IMR-90 (cell line): ENCODE measurements around the gene EPHB1. TPM values are rescaled to one million over a fixed set of nuclear protein-coding genes. Genes with fewer than 3 reads are reported as not detected.

ENCODE experiments used
- ATAC-seq: fragments of 200-7000 bp; cut with Tn5 transposase; 2 replicates; pipeline ENCODE4 v1.9.1; 2020; ENCODE audit warnings: low read depth, mild to moderate bottlenecking, moderate library complexity
- BruUV-seq: library from RNA; stranded (reverse); fragments of 400-500 nt; replicated peaks from 2 replicates; lab custom pipeline; 2021; lab: Mats Ljungman, UMichigan
- CTCF ChIA-PET: fragments of 300-600 bp; formaldehyde crosslinking; extraction: SDS; loops from one replicate; lab custom pipeline; 2021; ENCODE audit warnings: antibody characterized with exemption; lab: Yijun Ruan, JAX
- POLR2A ChIA-PET: fragments of 300-600 bp; sonication (Branson Sonifier 250); formaldehyde crosslinking; loops from one replicate; lab custom pipeline; 2022; ENCODE audit warnings: antibody characterized with exemption; ENCODE audit not compliant: unreplicated experiment; lab: Charles Lee
- DNase-seq: peaks from one replicate; pipeline ENCODE4 v3.0.0; 2013
- H2AFZ ChIP-seq: replicated peaks from 2 replicates; pipeline ENCODE3; 2013; ENCODE audit warnings: low read length, mild to moderate bottlenecking; ENCODE audit not compliant: poor library complexity
- H2AK5ac ChIP-seq: 2 replicates; pipeline ENCODE4 v1.6.1; 2013; ENCODE audit warnings: low read depth, low read length, inconsistent platforms
- H2AK9ac ChIP-seq: replicated peaks from 2 replicates; pipeline ENCODE3; 2013; ENCODE audit warnings: mild to moderate bottlenecking, low read depth, low read length, moderate library complexity; ENCODE audit not compliant: poor library complexity
- H2BK120ac ChIP-seq: 2 replicates; pipeline ENCODE4 v1.6.1; 2013; ENCODE audit warnings: low read depth, low read length, inconsistent platforms
- H2BK15ac ChIP-seq: 3 replicates; pipeline ENCODE4 v1.6.1; 2013; ENCODE audit warnings: low read depth, low read length, inconsistent platforms
- H2BK20ac ChIP-seq: 2 replicates; pipeline ENCODE4 v1.6.1; 2013; ENCODE audit warnings: low read depth, mild to moderate bottlenecking, inconsistent platforms, low read length, moderate library complexity
- H2BK5ac ChIP-seq: 2 replicates; pipeline ENCODE4 v1.6.1; 2013; ENCODE audit warnings: mild to moderate bottlenecking, low read depth, low read length, inconsistent platforms; ENCODE audit not compliant: poor library complexity, severe bottlenecking
- H3K14ac ChIP-seq: replicated peaks from 2 replicates; pipeline ENCODE4 v1.6.1; 2013; ENCODE audit warnings: low read depth, low read length, inconsistent platforms
- H3K18ac ChIP-seq: 2 replicates; pipeline ENCODE4 v1.6.1; 2013; ENCODE audit warnings: low read depth, low read length, control low read depth
- H3K23ac ChIP-seq: 2 replicates; pipeline ENCODE4 v1.6.1; 2013; ENCODE audit warnings: low read depth, low read length, inconsistent platforms
- H3K27ac ChIP-seq: 2 replicates; pipeline ENCODE4 v1.5.1; 2013; ENCODE audit warnings: mild to moderate bottlenecking, control low read depth, low read length; ENCODE audit not compliant: insufficient read depth
- H3K27me3 ChIP-seq: 2 replicates; pipeline ENCODE4 v1.6.1; 2013; ENCODE audit warnings: low read length; ENCODE audit not compliant: control insufficient read depth, insufficient read depth
- H3K36me3 ChIP-seq: 2 replicates; pipeline ENCODE4 v1.6.1; 2013; ENCODE audit warnings: low read length, mixed read lengths; ENCODE audit not compliant: control insufficient read depth, insufficient read depth
- H3K4ac ChIP-seq: 2 replicates; pipeline ENCODE4 v1.6.1; 2013; ENCODE audit warnings: low read depth, low read length, inconsistent platforms
- H3K4me1 ChIP-seq: 2 replicates; pipeline ENCODE4 v1.6.1; 2013; ENCODE audit warnings: low read length, mixed read lengths; ENCODE audit not compliant: control insufficient read depth, insufficient read depth
- H3K4me2 ChIP-seq: 2 replicates; pipeline ENCODE4 v1.6.1; 2013; ENCODE audit warnings: low read depth, mild to moderate bottlenecking, control low read depth, low read length, moderate library complexity
- H3K4me3 ChIP-seq: 2 replicates; pipeline ENCODE4 v1.5.1; 2013; ENCODE audit warnings: low read depth, mild to moderate bottlenecking, control low read depth, low read length, moderate library complexity; ENCODE audit not compliant: insufficient read depth
- H3K56ac ChIP-seq: 2 replicates; pipeline ENCODE4 v1.6.1; 2013; ENCODE audit warnings: low read length, inconsistent platforms; ENCODE audit not compliant: insufficient read depth; ENCODE audit errors: extremely low read depth
- H3K79me1 ChIP-seq, 2 experiments: 2 replicates each; pipeline ENCODE4 v1.6.1; 2013; ENCODE audit warnings: low read length in 2 of 2, inconsistent platforms in 1 of 2, low read depth in 1 of 2
- H3K9ac ChIP-seq: 2 replicates; pipeline ENCODE4 v1.6.1; 2013; ENCODE audit warnings: low read depth, low read length, control low read depth
- H3K9me1 ChIP-seq: 2 replicates; pipeline ENCODE4 v1.6.1; 2013; ENCODE audit warnings: low read length, inconsistent platforms; ENCODE audit not compliant: insufficient read depth
- H3K9me3 ChIP-seq: 2 replicates; pipeline ENCODE4 v1.6.1; 2013; ENCODE audit warnings: low read length; ENCODE audit not compliant: control insufficient read depth, insufficient read depth
- H4K20me1 ChIP-seq: 2 replicates; pipeline ENCODE4 v1.6.1; 2013; ENCODE audit warnings: low read length, inconsistent platforms; ENCODE audit not compliant: insufficient read depth
- H4K5ac ChIP-seq: 2 replicates; pipeline ENCODE4 v1.6.1; 2013; ENCODE audit warnings: mild to moderate bottlenecking, low read depth, low read length, control low read depth
- H4K8ac ChIP-seq, 2 experiments: 2 replicates each; pipeline ENCODE4 v1.6.1; 2013; ENCODE audit warnings: low read depth in 2 of 2, low read length in 2 of 2, control low read depth in 1 of 2, inconsistent platforms in 1 of 2
- H4K91ac ChIP-seq: 2 replicates; pipeline ENCODE4 v1.6.1; 2013; ENCODE audit warnings: low read depth, low read length, inconsistent platforms; ENCODE audit not compliant: insufficient read depth
- BHLHE40 ChIP-seq: fragments of 150-350 bp; IDR thresholded peaks from 2 replicates; pipeline ENCODE4 v1.6.1; 2016; ENCODE audit warnings: mild to moderate bottlenecking, low read depth, low read length
- CHD1 ChIP-seq: IDR thresholded peaks from 2 replicates; pipeline ENCODE4 v1.6.1; 2012; ENCODE audit warnings: low read depth, low read length, improper control_type of control experiment
- ELK1 ChIP-seq: fragments of 150-350 bp; IDR thresholded peaks from 2 replicates; pipeline ENCODE4 v1.6.1; 2016; ENCODE audit warnings: low read depth, mild to moderate bottlenecking, low read length, moderate library complexity, borderline replicate concordance
- MAZ ChIP-seq: IDR thresholded peaks from 2 replicates; pipeline ENCODE4 v1.6.1; 2012; ENCODE audit warnings: low read depth, mild to moderate bottlenecking, low read length, improper control_type of control experiment, moderate library complexity, borderline replicate concordance
- MXI1 ChIP-seq: IDR thresholded peaks from 2 replicates; pipeline ENCODE4 v1.6.1; 2012; ENCODE audit warnings: low read depth, mild to moderate bottlenecking, low read length, moderate library complexity, borderline replicate concordance
- RCOR1 ChIP-seq: IDR thresholded peaks from 2 replicates; pipeline ENCODE4 v1.6.1; 2012; ENCODE audit warnings: mild to moderate bottlenecking, low read length, improper control_type of control experiment; ENCODE audit not compliant: insufficient replicate concordance
- WGBS, 2 experiments: methylation state at CpG; one replicate each; pipeline versions ENCODE4 v1.1.5 to v1.1.7; 2013; ENCODE audit warnings: missing lambda C conversion rate in 2 of 2; ENCODE audit not compliant: insufficient read length in 1 of 2; ENCODE audit errors: extremely low coverage in 2 of 2; 5-methylcytosine and 5-hydroxymethylcytosine counted together
- dilution Hi-C: fragments of 300-500 bp; cut with HindIII; formaldehyde crosslinking; loops from one replicate; pipeline ENCODE4 v1.14.3; 2018; ENCODE audit warnings: low sequenced_read_pairs; ENCODE audit not compliant: unreplicated experiment
- in situ Hi-C: fragments of 300-500 bp; cut with MboI; formaldehyde crosslinking; loops from 3 replicates; pipeline ENCODE4 v1.14.3; 2019; ENCODE audit warnings: low sequenced_read_pairs, inconsistent platforms, mixed read lengths
- intact Hi-C: fragments of 100-400 bp; cut with micrococcal nuclease; formaldehyde crosslinking; loops from 2 replicates; pipeline ENCODE4 v1.10.0; 2022
- polyA plus RNA-seq, 3 experiments: library from polyadenylated mRNA; depleted of rRNA; stranded (reverse); fragments of >200 nt; gene quantifications; 2 replicates each; pipeline ENCODE4 v1.2.3, GENCODE V29; 2012; ENCODE audit warnings: low replicate concordance in 1 of 3
- total RNA-seq: library from RNA; depleted of rRNA; stranded (reverse); fragments of >200 nt; gene quantifications from 2 replicates; pipeline ENCODE4 v1.2.3, GENCODE V29; 2012

EPHB1 gene
- total and polyA plus RNA-seq, 2 of the 4 experiments (the other 2 are of a cell fraction), result 0.17 to 0.36 TPM

GRCh38 chr3:134991003-134991402, 195.9 kb downstream of the EPHB1 start:
- Histone ChIP-seq H3K18ac (no peak overlapping the region), H3K27ac (no peak overlapping the region), H2BK5ac (no peak overlapping the region), H2AK5ac (no peak overlapping the region), H3K4me1 (no peaks in the 10 kb centered on the region), H3K14ac (no peak overlapping the region), H3K56ac (no peak overlapping the region), H3K27me3 (no peaks in the 10 kb centered on the region), H4K91ac (no peak overlapping the region), H4K8ac (no peak overlapping the region), H2BK20ac (no peak overlapping the region), H2BK120ac (no peak overlapping the region), H3K4me3 (no peak overlapping the region), H3K36me3 (no peaks in the 10 kb centered on the region), H3K9me3 (no peaks in the 10 kb centered on the region), H3K4ac (no peak overlapping the region), H4K20me1 (no peaks in the 10 kb centered on the region), H3K23ac (no peak overlapping the region), H2BK15ac (no peak overlapping the region), H3K79me1 (no peaks in the 10 kb centered on the region), H2AFZ (no peak overlapping the region), H4K5ac (no peak overlapping the region), H2AK9ac (no peak overlapping the region), H3K9me1 (no peaks in the 10 kb centered on the region), H3K9ac (no peak overlapping the region), H3K4me2 (no peak overlapping the region)
- dilution Hi-C loops (no loop called here), in situ Hi-C loops (no loop called here), intact Hi-C loops (no loop called here)
- WGBS, 2 experiments, result no CpG with 5 or more reads among the region's 4 CpGs
- DNase-seq (no peak), ATAC-seq (no peak)
- BruUV-seq, result no TSS peak
- ChIA-PET CTCF (no interaction called here), POLR2A (no interaction called here)
- TF ChIP-seq CHD1 (no peak), MAZ (no peak), MXI1 (no peak), RCOR1 (no peak), BHLHE40 (no peak), ELK1 (no peak)
